ENCODE measurements around the gene JSRP1. TPM values are rescaled to one million over a fixed set of nuclear protein-coding genes. Genes with fewer than 3 reads are reported as not detected.

Gene JSRP1
- total and polyA plus RNA-seq, 10 of the 15 experiments (the other 5 are each of a cell fraction or from before 2014, with no cell fraction given) = 0.41 to 0.91 (median 0.49) TPM; not detected in 7

GRCh38 chr19:2266183-2266993 lies 10.2 kb upstream of the JSRP1 start (continued):
- TF ChIP-seq SRF (IDR thresholded peaks at IDR 0.05; ENCODE audit: low read depth in 2 of 2, low read length in 2 of 2) (no peak), PBX3 (IDR thresholded peaks at IDR 0.05; ENCODE audit: insufficient replicate concordance, low read depth, low read length) (peak; percentile 35), PAX5 (IDR thresholded peaks at IDR 0.05; ENCODE audit: borderline replicate concordance, low read depth, low read length) (peak; percentile 76; the same call in 1 of the 2 replicates), BCL11A (IDR thresholded peaks at IDR 0.05; ENCODE audit: low read depth, low read length) (peak; percentile 30; the same call in 1 of the 2 replicates), MYB (IDR thresholded peaks at IDR 0.05; ENCODE audit: borderline replicate concordance, low read depth, low read length) (no peak), TAF1 (IDR thresholded peaks at IDR 0.05; ENCODE audit: borderline replicate concordance, low read depth, low read length) (peak; percentile 29; the same call in 1 of the 2 replicates), MTA2 (IDR thresholded peaks at IDR 0.05; ENCODE audit: low read depth) (peak; percentile 45; the same call in 1 of the 2 replicates), SMAD1 (IDR thresholded peaks at IDR 0.05; ENCODE audit: low read depth, partially characterized antibody) (peak; percentile 89), GATAD2B (conservative IDR thresholded peaks at IDR 0.05; ENCODE audit: low read depth) (peak; percentile 87), FOXK2 (IDR thresholded peaks at IDR 0.05) (no peak), SMC3 (IDR thresholded peaks at IDR 0.05; ENCODE audit: borderline replicate concordance, low read length) (no peak), BMI1 (IDR thresholded peaks at IDR 0.05; ENCODE audit: borderline replicate concordance) (no peak), HDGF (IDR thresholded peaks at IDR 0.05) (no peak), POU2F2 (IDR thresholded peaks at IDR 0.05; ENCODE audit: borderline replicate concordance, low read depth, low read length) (no peak), MYC (IDR thresholded peaks at IDR 0.05; ENCODE audit: insufficient read depth, insufficient read length, insufficient replicate concordance, low read length, severe bottlenecking) (peak; percentile 36), SIN3A (IDR thresholded peaks at IDR 0.05; ENCODE audit: low read depth, low read length) (no peak), RUNX3 (IDR thresholded peaks at IDR 0.05; ENCODE audit: low read length) (0 out of 2 replicates have a peak, but pooled peaks have one; percentile 46), ETV6 (conservative IDR thresholded peaks at IDR 0.05 in 1 of 2, IDR thresholded peaks at IDR 0.05 in 1 of 2; ENCODE audit: borderline replicate concordance in 1 of 2, low read depth in 1 of 2) (no peak), NR2C1 (IDR thresholded peaks at IDR 0.05) (no peak), SPI1 (IDR thresholded peaks at IDR 0.05; ENCODE audit: borderline replicate concordance, insufficient read depth, low read depth, low read length) (peak; percentile 96), MAX (IDR thresholded peaks at IDR 0.05; ENCODE audit: low read depth, low read length) (peak; percentile 78; the same call in 1 of the 2 replicates), MXI1 (IDR thresholded peaks at IDR 0.05; ENCODE audit: low read depth, low read length) (peak; percentile 78), RELB (IDR thresholded peaks at IDR 0.05; ENCODE audit: low read depth) (peak; percentile 91), ZBTB33 (IDR thresholded peaks at IDR 0.05) (no peak), RAD21 (IDR thresholded peaks at IDR 0.05; ENCODE audit: insufficient read depth, low read depth, low read length) (0 out of 2 replicates have a peak, but pooled peaks have one; percentile 1)

All from GM12878 (cell line).